HG03066 (cell line): ENCODE data around the gene TFG.

Source experiments
- ATAC-seq: cut with Tn5 transposase; IDR thresholded peaks from one replicate; pipeline ENCODE4 v1.9.1; 2021; ENCODE audit warnings: low read depth; ENCODE audit not compliant: unreplicated experiment

TFG gene

DNA sequence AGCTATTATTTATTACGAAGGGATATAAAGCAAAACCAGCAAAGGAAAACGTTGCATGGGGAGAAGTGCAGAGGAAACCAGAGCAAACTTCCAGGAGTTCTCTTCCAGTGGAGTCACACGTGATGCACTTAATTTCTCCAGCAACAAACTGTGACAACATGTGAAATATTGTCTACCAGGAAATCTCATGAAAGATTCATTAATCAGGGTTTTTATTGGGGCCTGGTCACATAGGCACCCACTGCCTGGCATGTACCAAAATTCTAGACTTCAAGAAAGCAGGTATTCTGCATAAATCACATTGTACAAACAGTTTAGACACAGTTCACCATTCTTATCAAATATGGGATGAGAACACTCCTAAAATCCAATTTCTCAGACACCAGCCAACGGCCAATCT lies 5.4 kb upstream of the TFG start:
- ATAC-seq: no peak

DNA sequence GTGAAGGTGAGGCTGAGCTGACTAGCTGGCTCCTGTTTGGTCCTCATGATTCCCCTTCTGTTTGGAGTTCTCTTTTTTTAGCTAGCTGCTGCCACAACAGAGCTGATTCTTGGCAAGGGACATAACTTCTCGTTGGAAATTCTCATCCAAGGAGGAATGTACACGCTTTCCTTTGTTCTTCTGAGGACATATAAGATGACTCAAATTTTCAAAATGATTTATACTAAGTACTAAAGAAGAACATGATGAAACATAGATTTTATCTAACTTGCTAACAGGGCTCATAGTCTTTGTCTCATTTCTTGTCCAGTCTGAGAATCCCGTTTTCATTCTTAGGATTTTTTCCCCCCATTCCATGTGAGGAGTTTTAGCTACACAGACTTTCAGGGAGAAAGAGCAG lies 2.9 kb upstream of the TFG start:
- ATAC-seq: no peak

DNA sequence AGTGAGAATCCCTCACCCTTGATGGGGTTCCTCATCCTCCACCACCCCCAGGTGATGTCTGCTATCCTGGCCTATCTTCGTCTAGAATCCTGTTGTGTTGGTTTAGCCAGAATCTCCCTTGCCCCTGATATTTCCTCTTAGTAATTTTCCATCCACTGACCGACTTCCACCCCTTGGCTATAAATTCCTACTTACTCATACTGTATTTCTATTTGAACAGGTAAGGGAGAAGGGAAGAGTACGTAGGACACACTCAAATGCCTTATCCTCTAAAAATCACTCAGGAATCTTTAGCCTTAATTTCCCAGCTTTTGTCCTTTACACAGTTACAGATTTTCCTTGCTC lies 678 bp upstream of the TFG start:
- ATAC-seq: no peak

DNA sequence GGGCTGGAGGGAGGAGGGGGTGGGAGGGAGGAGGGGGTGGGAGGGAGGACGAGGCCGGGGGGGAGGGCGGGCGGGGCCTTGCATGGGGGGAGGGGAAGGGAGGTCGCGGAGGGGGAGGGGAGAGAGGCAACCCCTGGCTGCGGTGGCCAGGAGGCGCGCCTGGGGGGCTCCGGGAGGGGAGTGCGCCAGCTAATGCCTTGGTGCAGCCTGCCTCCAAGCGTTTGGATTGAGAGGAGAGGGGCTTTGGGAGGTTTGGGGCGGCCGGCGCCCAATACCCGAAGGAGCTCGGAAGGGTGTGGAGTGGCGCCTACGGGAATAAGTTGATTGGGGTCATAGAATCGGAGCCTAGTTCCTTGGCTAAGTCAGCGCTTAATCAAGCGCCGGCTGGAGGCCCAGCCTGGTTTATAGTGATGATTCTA lies 557 bp downstream of the TFG start:
- no peak for ATAC-seq

DNA sequence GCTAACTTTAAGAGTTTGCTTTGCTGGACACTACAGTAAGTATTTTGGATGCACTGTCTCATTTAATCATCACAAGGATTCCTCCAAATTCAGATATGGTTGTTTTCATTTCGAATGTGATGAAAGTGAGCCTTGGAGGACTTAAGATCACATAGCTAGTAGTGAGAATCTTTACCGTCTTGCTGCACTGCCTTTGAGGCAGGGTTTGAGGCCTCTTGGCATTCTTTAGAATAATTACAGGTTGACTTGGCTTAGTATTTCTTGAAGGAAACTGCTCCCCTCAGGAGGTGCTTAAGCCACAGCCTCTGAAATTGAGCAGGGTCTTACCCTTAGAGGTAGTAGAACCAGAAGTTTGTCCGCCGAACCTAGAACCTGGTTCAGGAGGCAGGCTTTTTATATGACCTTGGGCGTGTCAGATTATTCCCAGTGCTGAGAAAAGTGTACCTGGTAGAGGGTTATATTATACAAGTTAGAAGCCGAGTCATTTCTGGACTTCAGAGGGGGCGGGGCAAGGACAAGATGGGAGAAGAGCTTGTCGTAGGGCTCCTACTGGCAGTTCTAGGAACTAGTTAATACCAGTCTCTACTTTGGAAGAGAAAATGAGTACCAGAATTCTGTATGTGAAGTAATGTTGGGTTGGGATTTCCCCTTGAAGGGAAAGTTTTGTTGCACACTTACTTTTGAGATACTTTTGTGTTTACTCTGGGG lies 1.1 kb downstream of the TFG start:
- peak; percentile 36 for ATAC-seq

DNA sequence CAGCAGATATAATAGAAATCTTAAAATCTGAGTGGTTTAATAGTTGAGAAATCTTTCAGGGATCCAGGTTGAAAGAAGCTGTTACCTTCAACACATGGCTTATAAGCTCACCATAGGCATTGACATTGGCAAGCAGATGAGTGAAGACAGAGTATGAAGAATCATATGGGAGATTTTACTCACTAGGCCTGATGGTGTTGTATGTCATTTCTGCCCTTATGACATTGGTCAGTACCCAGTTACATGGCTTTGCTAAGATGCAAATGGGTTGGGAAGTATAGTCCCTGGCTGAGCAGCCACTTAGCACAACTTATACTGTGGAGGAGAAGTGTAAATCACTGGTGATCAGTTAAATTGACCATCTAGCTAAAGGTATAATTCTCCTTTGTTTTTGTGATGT lies 5.9 kb downstream of the TFG start:
- ATAC-seq: no peak

DNA sequence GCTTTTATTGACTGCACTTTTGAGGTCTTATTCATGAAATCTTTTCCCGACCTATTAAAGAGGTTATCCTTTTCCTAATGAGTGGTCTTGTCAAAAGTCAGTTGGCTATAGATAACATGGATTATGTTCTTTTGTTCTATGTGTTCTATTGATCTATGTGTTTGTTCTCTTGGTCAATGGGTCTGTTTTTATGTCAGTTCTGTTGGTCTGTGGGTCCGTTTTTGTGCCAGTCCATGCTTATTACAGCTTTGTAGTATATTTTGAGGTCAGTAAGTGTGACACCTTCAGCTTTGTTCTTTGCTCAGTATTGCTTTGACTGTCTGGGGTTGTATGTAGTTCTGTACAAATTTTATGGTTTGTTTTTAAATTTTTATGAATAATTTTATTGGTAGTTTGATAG lies 7.8 kb downstream of the TFG start:
- ATAC-seq: no peak

DNA sequence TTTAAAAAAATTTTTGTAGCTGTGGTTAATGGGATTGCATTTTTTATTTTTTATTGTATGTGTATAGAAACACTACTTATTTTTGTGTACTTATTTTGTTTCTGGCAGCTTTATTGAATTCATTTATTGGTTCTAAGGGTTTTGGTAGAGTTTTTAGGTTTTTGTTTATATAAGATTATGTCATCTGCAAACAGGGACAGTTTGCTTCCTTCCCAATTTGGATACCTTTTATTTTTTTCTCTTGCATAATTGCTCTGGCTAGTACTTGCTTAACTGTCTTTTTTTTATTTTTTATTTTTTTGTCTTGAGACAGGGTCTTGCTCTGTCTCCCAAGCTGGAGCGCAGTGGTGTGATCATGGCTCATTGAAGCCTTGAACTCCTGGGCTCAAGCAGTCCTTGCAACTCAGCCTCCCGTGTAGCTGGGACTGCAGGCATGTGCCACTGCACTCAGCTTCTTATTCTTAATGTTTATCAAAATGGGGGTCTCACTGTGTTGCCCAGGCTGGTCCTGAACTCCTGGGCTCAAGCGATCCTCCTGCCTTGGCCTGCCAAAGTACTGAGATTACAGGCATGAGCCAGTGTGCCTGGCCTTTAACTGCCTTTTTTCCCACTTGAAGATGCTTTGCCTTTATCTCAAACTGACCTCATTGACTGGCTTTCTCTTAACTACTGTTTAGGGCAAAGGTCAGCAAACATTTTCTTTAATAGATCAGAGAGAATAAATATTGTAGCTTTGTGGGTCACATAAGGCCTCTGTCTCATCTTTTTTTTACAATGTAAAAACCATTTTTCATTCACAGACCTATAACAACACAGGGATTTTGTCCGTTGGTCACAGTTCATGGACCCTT lies 8.6 kb downstream of the TFG start:
- no peak for ATAC-seq

DNA sequence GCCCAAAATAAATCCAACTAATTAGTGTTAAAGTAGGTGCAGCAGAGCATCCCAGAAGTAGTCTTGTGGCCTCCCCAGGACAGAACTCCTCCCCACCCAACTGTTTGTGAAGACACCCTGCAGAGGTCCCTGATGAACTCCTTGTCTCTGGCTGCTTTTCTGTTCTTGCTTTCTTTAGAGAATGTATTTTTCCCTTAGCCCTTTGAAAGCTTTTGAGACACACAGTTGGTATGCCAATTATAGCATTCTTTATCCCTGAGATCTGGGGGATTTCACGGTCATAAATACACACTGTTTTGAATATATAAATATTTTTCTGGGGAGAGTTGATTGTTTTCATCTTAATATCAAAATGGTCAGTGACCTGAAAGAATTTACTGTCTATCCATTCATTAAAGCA lies 9.8 kb downstream of the TFG start:
- ATAC-seq: no peak

DNA sequence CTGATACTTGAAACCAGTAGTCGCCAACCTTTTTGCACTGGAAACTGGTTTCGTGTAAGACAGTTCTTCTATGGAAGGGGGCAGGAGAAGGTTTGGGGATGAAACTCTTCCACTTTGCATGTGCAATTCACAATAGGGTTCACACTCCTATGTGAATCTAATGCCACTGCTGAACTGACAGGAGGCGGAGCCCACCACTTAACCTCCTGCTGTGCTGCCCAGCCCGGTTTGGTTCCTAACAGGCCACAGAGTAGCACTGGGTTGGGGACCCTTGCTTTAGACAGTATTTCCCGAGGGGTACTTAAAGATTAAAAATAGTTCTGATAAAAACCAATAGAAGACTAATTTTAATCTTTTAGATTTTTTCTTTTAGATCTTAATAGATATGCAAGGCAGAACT lies 11.1 kb downstream of the TFG start:
- ATAC-seq: no peak

DNA sequence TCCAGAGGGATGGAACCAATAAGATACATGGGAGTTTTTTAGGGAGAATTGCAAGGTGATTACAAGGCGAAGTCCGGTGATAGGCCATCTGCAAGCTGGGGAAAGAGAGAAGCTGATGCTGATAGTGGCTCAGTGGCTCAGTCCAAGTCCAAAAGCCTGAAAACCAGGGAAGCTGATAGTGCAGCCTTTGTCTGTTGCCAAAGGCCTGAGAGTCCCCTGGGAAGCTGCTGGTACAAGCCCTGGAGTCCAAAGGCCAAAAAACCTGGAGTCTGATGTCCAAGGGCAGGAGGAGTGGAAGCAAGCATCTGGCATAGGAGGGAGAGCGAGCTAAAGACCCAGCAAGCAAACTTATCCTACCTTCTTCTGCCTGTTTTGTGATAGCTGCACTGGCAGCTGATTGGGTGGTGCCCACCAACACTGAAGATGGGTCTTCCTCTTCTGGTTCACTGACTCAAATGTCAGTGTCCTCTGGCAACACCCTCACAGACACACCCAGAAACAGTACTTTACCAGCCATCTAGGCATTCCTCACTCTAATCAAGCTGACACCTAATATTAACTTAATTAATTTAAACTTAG lies 16.7 kb downstream of the TFG start:
- ATAC-seq: no peak

DNA sequence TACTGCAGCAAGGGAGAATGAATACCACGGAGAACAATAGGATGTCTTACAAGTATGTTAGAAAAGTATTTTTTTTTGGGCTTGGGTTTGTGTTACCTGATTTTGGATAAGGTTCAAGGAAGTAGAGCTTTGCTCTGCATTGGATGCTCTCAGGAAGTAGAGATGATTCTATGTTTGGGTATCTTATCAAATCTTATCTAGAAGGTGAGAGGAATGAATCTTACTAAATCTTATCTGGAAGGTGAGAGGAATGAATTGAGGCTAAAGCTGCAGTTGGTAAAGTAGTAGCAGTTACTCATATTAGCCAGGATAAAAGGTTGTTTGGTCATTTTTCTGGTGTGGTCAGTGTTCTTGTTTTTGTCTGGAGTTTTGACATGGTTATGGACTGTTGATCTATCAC lies 17.4 kb downstream of the TFG start:
- ATAC-seq: no peak

DNA sequence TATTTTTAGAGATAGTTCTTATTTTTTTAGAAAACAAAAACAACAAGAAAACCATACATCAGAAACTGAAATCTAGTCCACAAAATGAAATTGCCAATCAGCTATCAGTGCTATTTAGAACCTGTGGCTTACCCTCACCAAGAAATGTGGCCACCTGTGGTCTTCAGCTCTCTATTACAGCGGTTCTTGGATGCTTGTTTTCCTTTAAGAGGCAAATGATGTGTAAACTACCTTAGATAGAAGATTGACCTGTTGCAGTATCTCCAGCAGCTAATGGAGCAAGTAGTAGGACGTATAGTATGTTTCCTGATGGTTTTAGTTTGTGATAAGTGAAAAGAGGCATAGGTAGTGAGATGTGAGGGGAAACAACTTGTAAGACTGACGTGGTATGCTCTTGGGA lies 21.2 kb downstream of the TFG start:
- ATAC-seq: no peak

DNA sequence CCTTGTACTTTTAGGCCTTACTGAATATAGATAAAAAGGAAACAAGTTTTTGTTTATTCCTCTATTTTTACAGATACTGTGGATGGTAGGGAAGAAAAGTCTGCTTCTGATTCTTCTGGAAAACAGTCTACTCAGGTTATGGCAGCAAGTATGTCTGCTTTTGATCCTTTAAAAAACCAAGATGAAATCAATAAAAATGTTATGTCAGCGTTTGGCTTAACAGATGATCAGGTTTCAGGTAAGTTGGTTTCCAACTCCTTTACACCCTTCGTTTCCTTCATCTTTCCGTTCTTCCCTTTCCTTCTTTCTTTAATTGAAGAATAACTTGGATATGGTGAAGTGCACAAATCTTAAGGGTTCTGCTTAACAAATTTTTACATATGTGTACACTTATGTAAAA lies 23.1 kb downstream of the TFG start:
- no peak for ATAC-seq

DNA sequence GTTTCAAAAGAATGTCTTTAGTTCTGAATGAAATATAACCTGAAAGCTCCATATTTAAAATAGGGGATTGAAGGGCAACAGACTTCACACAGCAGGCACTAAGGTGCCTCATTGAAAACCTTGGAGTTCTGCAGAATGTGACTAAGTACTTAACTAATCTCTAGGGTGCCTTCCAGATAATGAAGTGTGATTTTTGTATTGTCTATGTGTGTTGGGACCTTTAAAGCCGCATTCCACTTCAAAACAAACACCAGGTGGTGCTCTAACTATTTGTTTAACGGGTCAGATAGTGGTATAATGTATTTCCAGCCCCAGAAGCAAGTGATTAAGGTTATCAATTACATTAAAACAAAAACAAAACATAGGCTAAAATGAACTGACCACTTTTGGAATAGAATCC lies 28.0 kb downstream of the TFG start:
- no peak for ATAC-seq

DNA sequence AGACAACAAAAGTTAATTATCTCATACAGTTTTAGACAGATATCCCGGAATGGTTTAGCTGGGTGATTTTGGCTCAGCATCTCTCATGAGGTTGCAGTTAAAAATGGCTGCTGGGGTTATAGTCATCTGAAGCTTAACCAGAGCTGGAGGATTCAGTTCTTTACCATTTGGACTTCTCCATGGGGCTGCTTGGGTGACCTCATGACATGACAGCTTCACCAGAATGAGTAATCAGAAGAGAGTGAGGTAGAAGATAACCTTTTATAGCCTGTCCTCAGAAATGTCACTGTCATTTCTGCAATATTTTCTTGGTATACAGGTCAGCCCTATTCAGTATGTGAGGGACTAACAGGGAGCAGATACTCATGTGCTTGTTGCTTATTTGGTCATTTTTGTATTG lies 30.9 kb downstream of the TFG start:
- no peak for ATAC-seq

DNA sequence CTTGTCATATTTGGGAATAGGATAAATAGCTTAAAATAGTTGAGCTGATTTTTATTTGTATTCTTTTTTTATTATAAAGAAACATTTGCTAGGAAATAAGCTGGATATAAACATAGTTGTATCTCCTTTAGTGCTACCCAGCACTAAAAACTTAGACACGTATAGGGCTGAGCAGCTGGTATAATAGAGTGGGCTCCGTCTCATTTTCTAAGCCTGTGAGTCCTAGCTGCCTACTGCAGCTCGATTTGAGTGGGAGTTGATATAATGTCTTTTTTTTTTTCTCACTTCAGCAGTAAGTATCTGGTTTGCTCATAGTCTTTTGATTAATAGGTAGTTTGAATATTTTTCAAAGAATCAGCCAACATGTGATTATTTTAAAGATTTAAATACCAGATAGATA lies 34.2 kb downstream of the TFG start:
- no peak for ATAC-seq

DNA sequence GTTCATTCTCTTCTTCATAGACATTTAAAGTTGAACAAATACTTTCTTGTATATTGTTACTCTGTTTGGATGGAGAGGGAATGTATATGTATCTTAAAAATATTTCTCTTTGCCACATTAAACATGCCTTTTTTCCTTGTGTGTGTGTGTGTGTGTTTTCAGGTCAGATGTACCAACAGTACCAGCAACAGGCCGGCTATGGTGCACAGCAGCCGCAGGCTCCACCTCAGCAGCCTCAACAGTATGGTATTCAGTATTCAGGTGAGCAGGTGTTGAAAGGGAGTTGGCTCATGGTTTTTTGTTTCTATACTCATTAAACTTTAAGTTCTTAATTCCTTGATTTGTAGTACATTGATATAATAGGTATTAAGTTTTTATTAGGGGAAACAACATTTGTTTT lies 35.4 kb downstream of the TFG start:
- ATAC-seq: no peak

DNA sequence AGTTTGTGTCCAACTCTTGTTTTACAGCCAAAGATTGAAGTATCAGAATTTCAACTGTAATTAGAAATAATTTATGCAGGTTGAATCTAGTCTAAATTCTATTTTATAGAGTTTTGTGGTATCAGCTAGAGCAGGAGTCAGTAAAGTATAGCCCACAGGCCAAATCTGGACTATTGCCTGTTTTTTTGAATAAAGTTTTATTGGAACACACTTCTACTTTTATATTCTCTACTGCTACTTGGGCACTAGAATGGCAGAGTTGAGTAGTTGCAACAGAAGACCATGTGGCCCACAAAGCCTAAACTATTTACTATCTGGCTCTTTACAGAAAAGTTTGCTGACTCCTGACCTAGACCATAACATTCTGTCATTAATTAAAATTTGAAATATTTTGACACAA lies 36.3 kb downstream of the TFG start:
- ATAC-seq: no peak

DNA sequence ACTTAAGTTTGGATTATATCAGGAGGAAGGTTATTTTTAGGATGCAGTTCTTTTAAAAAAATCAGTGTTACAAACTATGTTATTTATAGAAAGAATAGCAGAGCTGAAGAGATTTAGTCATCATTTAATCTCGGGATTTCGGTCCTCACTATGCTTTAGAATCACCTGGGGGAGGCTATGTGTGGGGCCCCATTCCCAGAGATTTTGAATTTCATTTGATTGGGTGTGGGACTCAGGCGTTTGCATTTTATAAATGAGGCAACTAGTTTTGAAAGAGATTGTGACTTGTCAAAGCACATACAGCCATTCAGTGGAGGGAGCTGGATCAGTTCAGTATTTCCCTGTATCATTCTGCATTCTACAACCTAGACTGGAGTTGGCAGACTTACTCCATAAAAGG lies 36.8 kb downstream of the TFG start:
- ATAC-seq: no peak

DNA sequence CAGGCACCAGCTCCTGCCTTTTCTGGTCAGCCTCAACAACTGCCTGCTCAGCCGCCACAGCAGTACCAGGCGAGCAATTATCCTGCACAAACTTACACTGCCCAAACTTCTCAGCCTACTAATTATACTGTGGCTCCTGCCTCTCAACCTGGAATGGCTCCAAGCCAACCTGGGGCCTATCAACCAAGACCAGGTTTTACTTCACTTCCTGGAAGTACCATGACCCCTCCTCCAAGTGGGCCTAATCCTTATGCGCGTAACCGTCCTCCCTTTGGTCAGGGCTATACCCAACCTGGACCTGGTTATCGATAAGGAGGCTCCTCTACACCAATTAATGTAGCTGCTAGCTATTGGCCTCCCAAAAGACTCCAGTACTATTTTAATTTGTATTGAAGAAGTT lies 38.9 kb downstream of the TFG start:
- ATAC-seq: no peak

DNA sequence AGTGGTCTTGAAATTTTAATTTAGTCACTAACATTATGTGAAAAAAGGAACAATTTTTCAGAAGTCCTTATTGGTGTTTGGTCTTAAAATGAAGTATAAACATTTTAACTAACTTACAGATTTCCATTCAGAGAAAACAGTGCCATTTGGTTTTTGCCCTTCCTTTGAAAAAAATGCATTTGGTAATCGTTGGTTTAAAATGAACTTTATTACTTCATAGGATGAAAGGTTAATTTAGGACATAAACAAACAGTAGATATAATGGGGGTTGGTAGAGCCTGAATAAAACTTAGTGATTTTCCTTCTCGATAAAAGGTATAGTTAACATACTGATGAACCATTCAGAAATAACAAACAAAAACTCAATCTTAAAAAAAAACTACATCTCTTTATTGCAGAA lies 39.7 kb downstream of the TFG start:
- no peak for ATAC-seq
